GM23248 (cell line): ENCODE results near the gene SLC8B1. TPM values are rescaled to one million over a fixed set of nuclear protein-coding genes. Genes with fewer than 3 reads are reported as not detected.
"Not testable (repeated sequence)": the region's sequence is repeated elsewhere in the genome, so short reads cannot be mapped to it uniquely, and the experiment has no call there.

Source experiments
- DNase-seq: peaks from one replicate; pipeline ENCODE4 v3.0.0-alpha.2; 2015
- H2AFZ ChIP-seq: fragments of 200-600 bp; sonication (generic); 2 replicates; pipeline ENCODE4 v1.6.1; 2016; ENCODE audit warnings: antibody characterized with exemption
- H3F3A ChIP-seq: fragments of 200-600 bp; sonication (generic); 2 replicates; pipeline ENCODE4 v1.6.1; 2016; ENCODE audit warnings: mild to moderate bottlenecking, antibody characterized with exemption, mixed run types; ENCODE audit not compliant: insufficient read depth
- H3K27ac ChIP-seq: fragments of 200-600 bp; sonication (generic); 2 replicates; pipeline ENCODE4 v1.5.1; 2016; ENCODE audit warnings: mild to moderate bottlenecking
- H3K27me3 ChIP-seq: fragments of 200-600 bp; sonication (generic); replicated peaks from 2 replicates; pipeline ENCODE4 v1.6.1; 2016; ENCODE audit warnings: mild to moderate bottlenecking; ENCODE audit not compliant: insufficient read depth
- H3K36me3 ChIP-seq: fragments of 200-600 bp; sonication (generic); 2 replicates; pipeline ENCODE4 v1.6.1; 2016; ENCODE audit warnings: low read depth, mild to moderate bottlenecking
- H3K4me1 ChIP-seq: fragments of 200-600 bp; sonication (generic); 2 replicates; pipeline ENCODE4 v1.6.1; 2016; ENCODE audit warnings: mild to moderate bottlenecking; ENCODE audit not compliant: insufficient read depth
- H3K4me2 ChIP-seq: fragments of 200-600 bp; sonication (generic); one replicate; pipeline ENCODE4 v1.6.1; 2016; ENCODE audit warnings: mild to moderate bottlenecking; ENCODE audit not compliant: unreplicated experiment
- H3K4me3 ChIP-seq: fragments of 200-600 bp; sonication (generic); 2 replicates; pipeline ENCODE4 v1.5.1; 2016; ENCODE audit warnings: mild to moderate bottlenecking
- H3K79me2 ChIP-seq: fragments of 200-600 bp; sonication (generic); 2 replicates; pipeline ENCODE4 v1.6.1; 2016; ENCODE audit warnings: mild to moderate bottlenecking; ENCODE audit not compliant: insufficient read depth
- H3K9ac ChIP-seq: fragments of 200-600 bp; sonication (generic); 2 replicates; pipeline ENCODE4 v1.6.1; 2016; ENCODE audit warnings: mild to moderate bottlenecking
- H3K9me2 ChIP-seq: fragments of 200-600 bp; sonication (generic); 2 replicates; pipeline ENCODE4 v1.6.1; 2016; ENCODE audit warnings: mixed run types, mild to moderate bottlenecking, moderate library complexity; ENCODE audit not compliant: insufficient read depth
- H3K9me3 ChIP-seq: fragments of 200-600 bp; sonication (generic); one replicate; pipeline ENCODE4 v1.6.1; 2017; ENCODE audit warnings: low read depth
- H4K20me1 ChIP-seq: fragments of 200-600 bp; sonication (generic); 2 replicates; pipeline ENCODE4 v1.6.0; 2016; ENCODE audit not compliant: insufficient read depth
- EZH2 ChIP-seq: fragments of 200-600 bp; sonication (generic); IDR thresholded peaks from 2 replicates; pipeline ENCODE4 v1.6.1; 2018; ENCODE audit warnings: antibody characterized with exemption, mild to moderate bottlenecking; ENCODE audit not compliant: insufficient read depth, poor library complexity, severe bottlenecking
- EZH2phosphoT487 ChIP-seq: fragments of 200-600 bp; sonication (generic); IDR thresholded peaks from 2 replicates; pipeline ENCODE4 v1.6.1; 2018; ENCODE audit warnings: antibody characterized with exemption, moderate library complexity, mild to moderate bottlenecking, low read depth; ENCODE audit not compliant: insufficient read depth
- WGBS, 2 experiments: methylation state at CpG; one replicate each; pipeline ENCODE4 v1.1.6; 2015 to 2017; ENCODE audit warnings: low lambda C conversion rate in 2 of 2, low coverage in 1 of 2; ENCODE audit errors: missing lambda C conversion rate in 2 of 2; 5-methylcytosine and 5-hydroxymethylcytosine counted together
- in situ Hi-C: fragments of 300-500 bp; cut with MboI; formaldehyde crosslinking; loops from 2 replicates; pipeline ENCODE4 v1.15.0; 2020
- polyA plus RNA-seq: library from polyadenylated mRNA; unstranded; fragments of >200 nt; fragmentation: Nextera tagmentation; extraction: Ambion mirVana; gene quantifications from 2 replicates; pipeline ENCODE4 v1.2.1, GENCODE V29; 2016
- total RNA-seq: library from RNA; depleted of rRNA; stranded (reverse); fragments of >200 nt; shearing (Covaris generic); gene quantifications from 2 replicates; pipeline ENCODE4 v1.2.3, GENCODE V29; 2014

Gene SLC8B1
- total and polyA plus RNA-seq, 2 experiments from 2014 or later, result 6.6 to 9.0 TPM

DNA sequence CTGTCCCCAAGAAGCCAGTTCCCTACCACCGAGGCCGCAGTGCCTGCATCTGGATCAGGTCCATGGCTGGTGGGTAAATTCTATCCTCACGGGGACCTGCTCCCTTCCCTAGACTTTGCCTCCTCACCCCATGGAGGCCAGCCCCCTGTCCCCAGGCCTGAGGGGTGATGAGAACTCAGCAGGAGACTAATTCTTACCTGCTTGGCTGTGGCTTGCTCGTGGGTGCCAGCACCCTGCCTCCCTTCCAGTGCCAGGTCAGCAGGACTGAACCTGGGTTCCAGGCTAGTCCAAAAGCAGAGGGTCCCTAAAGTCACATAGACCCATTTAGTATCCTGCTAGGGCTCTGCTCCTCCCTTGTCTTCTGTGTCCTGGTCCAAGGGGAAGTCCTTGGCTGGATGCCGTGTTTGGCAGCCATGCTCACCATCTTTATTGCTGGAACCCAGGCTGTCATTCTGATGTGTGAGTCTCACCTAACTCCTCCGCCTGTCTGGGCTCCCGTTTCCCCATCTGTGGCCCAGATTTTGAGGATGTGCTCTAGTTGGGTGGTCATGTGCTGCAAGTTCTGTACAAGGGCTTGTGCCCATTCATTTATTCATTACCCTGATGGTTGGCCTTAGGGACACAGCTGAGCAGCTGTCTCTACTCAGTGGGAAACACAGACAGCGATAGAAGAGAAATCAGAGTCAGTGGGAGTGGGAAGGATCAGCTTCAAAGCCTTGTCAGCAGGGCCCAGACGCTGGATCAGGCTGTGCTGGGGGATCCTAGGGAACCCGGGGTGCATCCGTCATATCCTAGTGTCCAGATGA lies 24.4 kb upstream of the SLC8B1 start:
- Histone ChIP-seq H3K9me2 (no peaks in the 10 kb centered on the region), H2AFZ (peak overlapping the region; percentile 85), H4K20me1 (no peaks in the 10 kb centered on the region), H3K27ac (no peak overlapping the region), H3K4me1 (peaks cover 18% of the 10 kb centered on the region), H3K27me3 (no peaks in the 10 kb centered on the region), H3K9ac (peak overlapping the region; percentile 81), H3K4me3 (peak overlapping the region; percentile 90), H3K9me3 (no peaks in the 10 kb centered on the region), H3K79me2 (peaks cover 17% of the 10 kb centered on the region), H3F3A (no peaks in the 10 kb centered on the region), H3K4me2 (peak overlapping the region; percentile 96), H3K36me3 (no peaks in the 10 kb centered on the region)
- peak; percentile 52 for DNase-seq
- no peak for TF ChIP-seq EZH2phosphoT487
- no peak for TF ChIP-seq EZH2
- in situ Hi-C loops, result no loop called here
- 9 to 10% methylated on average over 11 of the region's 11 CpGs for WGBS, 2 experiments

DNA sequence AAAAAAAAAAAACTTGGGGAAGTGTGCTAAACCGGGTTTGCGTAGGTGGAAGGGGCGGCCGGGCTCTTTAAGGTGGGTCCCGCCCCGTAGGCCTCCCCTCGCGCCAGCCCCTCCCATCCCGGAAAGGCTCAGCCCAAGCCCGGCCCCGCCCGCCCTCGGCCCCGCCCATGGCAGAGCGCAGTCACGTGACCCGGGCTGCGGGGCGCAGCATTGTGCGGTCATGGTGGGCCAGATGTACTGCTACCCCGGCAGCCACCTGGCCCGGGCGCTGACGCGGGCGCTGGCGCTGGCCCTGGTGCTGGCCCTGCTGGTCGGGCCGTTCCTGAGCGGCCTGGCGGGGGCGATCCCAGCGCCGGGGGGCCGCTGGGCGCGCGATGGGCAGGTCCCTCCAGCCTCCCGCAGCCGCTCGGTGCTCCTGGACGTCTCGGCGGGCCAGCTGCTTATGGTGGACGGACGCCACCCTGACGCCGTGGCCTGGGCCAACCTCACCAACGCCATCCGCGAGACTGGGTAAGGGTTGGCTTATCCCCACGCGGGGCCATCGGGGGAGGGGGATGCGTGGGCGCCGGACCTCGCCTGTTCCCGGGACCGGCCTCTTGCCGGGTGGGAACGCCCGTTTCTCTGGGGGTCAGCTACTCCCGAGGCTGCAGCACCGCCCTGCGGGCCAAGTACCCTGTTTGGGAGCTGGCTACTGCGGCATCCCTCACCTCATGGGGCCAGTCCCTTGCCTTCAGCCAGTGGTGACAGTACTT lies 23.6 kb upstream of the SLC8B1 start, which contains the start of gene PLBD2:
TSS of gene PLBD2 (plus strand) at position 207 of the 752 bp plus-strand sequence. CDS start at position 221, 14 bp downstream.
- Histone ChIP-seq H3K4me1 (peaks cover 18% of the 10 kb centered on the region), H3K9me3 (no peaks in the 10 kb centered on the region), H3K9ac (peak within 1 kb of the TSS; percentile 81), H3K27me3 (no peaks in the 10 kb centered on the region), H4K20me1 (no peaks in the 10 kb centered on the region), H3K36me3 (no peaks in the 10 kb centered on the region), H3K4me3 (peak within 1 kb of the TSS; percentile 90), H3K79me2 (peaks cover 17% of the 10 kb centered on the region), H2AFZ (peak within 1 kb of the TSS; percentile 85), H3K27ac (no peak within 1 kb of the TSS), H3F3A (no peaks in the 10 kb centered on the region), H3K4me2 (peak within 1 kb of the TSS; percentile 96), H3K9me2 (no peaks in the 10 kb centered on the region)
- peak; percentile 97 for DNase-seq
- 0% methylated on average over 42 to 54 of the region's 67 CpGs for WGBS, 2 experiments
- TF ChIP-seq EZH2 (no peak), EZH2phosphoT487 (no peak)
- in situ Hi-C loops, result no loop called here

DNA sequence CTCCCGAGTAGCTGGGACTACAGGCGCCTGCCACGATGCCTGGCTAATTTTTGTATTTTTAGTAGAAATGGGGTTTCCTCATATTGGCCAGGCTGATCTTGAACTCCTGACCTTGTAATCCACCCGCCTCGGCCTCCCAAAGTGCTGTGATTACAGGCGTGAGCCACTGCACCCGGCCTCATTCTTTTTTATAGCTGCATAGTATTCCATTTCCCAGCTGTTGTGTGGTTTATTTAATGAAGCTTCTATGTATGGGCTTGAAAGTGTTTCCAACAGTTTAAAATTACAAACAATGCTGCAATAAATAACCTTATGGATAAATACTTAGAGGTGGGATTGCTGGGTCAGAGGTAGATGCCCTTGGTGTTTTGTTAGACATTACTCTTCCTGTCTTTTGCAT lies 19.3 kb upstream of the SLC8B1 start:
- H3K9ac ChIP-seq, H3K27ac ChIP-seq, H3F3A ChIP-seq, DNase-seq, H3K9me2 ChIP-seq, H3K36me3 ChIP-seq, H4K20me1 ChIP-seq, H3K4me1 ChIP-seq, H3K79me2 ChIP-seq, H2AFZ ChIP-seq, H3K9me3 ChIP-seq, H3K4me2 ChIP-seq, H3K27me3 ChIP-seq, H3K4me3 ChIP-seq, in situ Hi-C loops: not testable (repeated sequence)
- WGBS, 2 experiments, result 77 to 85% methylated on average over 7 of the region's 7 CpGs

DNA sequence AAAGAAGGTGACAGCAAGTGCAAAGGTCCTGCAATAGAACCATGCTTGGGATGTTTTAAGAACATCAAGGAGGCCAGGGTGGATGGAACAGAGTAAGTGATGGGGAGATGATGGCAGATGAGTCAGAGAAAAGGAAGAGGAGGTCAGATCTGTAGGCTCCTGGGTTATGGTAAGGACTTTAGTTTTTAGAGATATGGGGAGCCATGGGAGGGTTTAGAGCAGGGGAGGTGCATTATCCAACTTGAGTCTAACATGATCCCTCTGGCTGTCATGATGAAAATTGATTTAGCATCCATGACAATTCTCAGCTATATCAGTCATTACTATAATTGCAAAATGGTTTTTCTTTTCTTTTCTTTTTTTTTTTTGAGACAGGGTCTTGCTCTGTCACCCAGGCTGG lies 16.2 kb upstream of the SLC8B1 start:
- Histone ChIP-seq H3K27ac (no peak overlapping the region), H3K79me2 (no peaks in the 10 kb centered on the region), H3K4me1 (no peaks in the 10 kb centered on the region), H3K27me3 (no peaks in the 10 kb centered on the region), H3K36me3 (no peaks in the 10 kb centered on the region), H3K9me2 (no peaks in the 10 kb centered on the region), H3K9ac (no peak overlapping the region), H3K4me3 (no peak overlapping the region), H2AFZ (no peak overlapping the region), H3K4me2 (no peak overlapping the region), H3K9me3 (no peaks in the 10 kb centered on the region), H4K20me1 (no peaks in the 10 kb centered on the region), H3F3A (no peaks in the 10 kb centered on the region)
- TF ChIP-seq EZH2 (no peak), EZH2phosphoT487 (no peak)
- DNase-seq, result no peak
- in situ Hi-C loops, result no loop called here
